Astrocyte (in vitro differentiated cells and primary cell): ENCODE results near the gene MANSC4. TPM values are rescaled to one million over a fixed set of nuclear protein-coding genes. Genes with fewer than 3 reads are reported as not detected.

Experiments used
- DNase-seq: peaks from one replicate; pipeline ENCODE4 v3.0.0-alpha.2; 2010; ENCODE audit warnings: low read depth
- FAIRE-seq: peaks from 2 replicates; lab custom pipeline; 2011; peaks lifted over from hg19 to GRCh38; lab: Jason Lieb, UNC
- H2AFZ ChIP-seq: 2 replicates; pipeline ENCODE4 v1.6.0; 2012; ENCODE audit warnings: low read depth, low read length, inconsistent platforms
- H3K27ac ChIP-seq: 2 replicates; pipeline ENCODE4 v1.5.1; 2011; ENCODE audit warnings: low read depth, low read length, inconsistent platforms
- H3K27me3 ChIP-seq: 2 replicates; pipeline ENCODE4 v1.6.0; 2011; ENCODE audit warnings: low read length, inconsistent platforms; ENCODE audit not compliant: insufficient read depth
- H3K36me3 ChIP-seq: 2 replicates; pipeline ENCODE4 v1.5.1; 2011; ENCODE audit warnings: low read length, inconsistent platforms; ENCODE audit not compliant: insufficient read depth
- H3K4me1 ChIP-seq: 2 replicates; pipeline ENCODE4 v1.5.1; 2011; ENCODE audit warnings: low read length, inconsistent platforms; ENCODE audit not compliant: insufficient read depth
- H3K4me2 ChIP-seq: 2 replicates; pipeline ENCODE4 v1.6.0; 2012; ENCODE audit warnings: low read length, inconsistent platforms
- H3K4me3 ChIP-seq: 2 replicates; pipeline ENCODE4 v1.5.1; 2011; ENCODE audit warnings: low read depth, mild to moderate bottlenecking, low read length, inconsistent platforms; ENCODE audit not compliant: insufficient read depth
- H3K79me2 ChIP-seq: 2 replicates; pipeline ENCODE4 v1.6.0; 2012; ENCODE audit warnings: mild to moderate bottlenecking, low read length, inconsistent platforms; ENCODE audit not compliant: insufficient read depth
- H3K9ac ChIP-seq: 2 replicates; pipeline ENCODE4 v1.6.0; 2012; ENCODE audit warnings: mild to moderate bottlenecking, low read length, inconsistent platforms
- H3K9me3 ChIP-seq: 2 replicates; pipeline ENCODE4 v1.5.1; 2012; ENCODE audit warnings: low read depth, mild to moderate bottlenecking, low read length, inconsistent platforms; ENCODE audit not compliant: insufficient read depth
- H4K20me1 ChIP-seq: 2 replicates; pipeline ENCODE4 v1.6.0; 2012; ENCODE audit warnings: low read length, inconsistent platforms; ENCODE audit not compliant: insufficient read depth
- H3K27ac Mint-ChIP-seq: one replicate; pipeline ENCODE4 v1.8.0; 2021; ENCODE audit warnings: mild to moderate bottlenecking, mixed read lengths; ENCODE audit not compliant: unreplicated experiment
- H3K27me3 Mint-ChIP-seq: one replicate; pipeline ENCODE4 v1.8.0; 2021; ENCODE audit warnings: low read depth, mixed read lengths; ENCODE audit not compliant: unreplicated experiment
- H3K36me3 Mint-ChIP-seq: one replicate; pipeline ENCODE4 v1.8.0; 2021; ENCODE audit warnings: low read depth, mixed read lengths; ENCODE audit not compliant: unreplicated experiment
- H3K4me1 Mint-ChIP-seq: one replicate; pipeline ENCODE4 v1.8.0; 2021; ENCODE audit warnings: low read depth, mixed read lengths; ENCODE audit not compliant: unreplicated experiment
- H3K4me3 Mint-ChIP-seq: one replicate; pipeline ENCODE4 v1.8.0; 2021; ENCODE audit warnings: mild to moderate bottlenecking, moderate library complexity, mixed read lengths; ENCODE audit not compliant: unreplicated experiment
- H3K9me3 Mint-ChIP-seq: one replicate; pipeline ENCODE4 v1.8.0; 2021; ENCODE audit warnings: mild to moderate bottlenecking, mixed read lengths; ENCODE audit not compliant: unreplicated experiment
- EZH2 ChIP-seq: IDR thresholded peaks from 2 replicates; pipeline ENCODE4 v1.6.1; 2012; ENCODE audit warnings: mild to moderate bottlenecking, low read length, inconsistent platforms; ENCODE audit not compliant: insufficient read depth
- total RNA-seq: library from RNA; stranded (reverse); gene quantifications from 2 replicates; pipeline ENCODE4 v1.2.1, GENCODE V29; 2021
- TF ChIP-seq, protein P1 (sequence below): IDR thresholded peaks from 2 replicates; pipeline ENCODE4 v1.5.1; 2011; ENCODE audit warnings: low read depth, mild to moderate bottlenecking, inconsistent platforms, low read length, moderate library complexity; ENCODE audit not compliant: insufficient read depth

Gene MANSC4
- total RNA-seq, 1 donor from 2014 or later = not detected

DNA sequence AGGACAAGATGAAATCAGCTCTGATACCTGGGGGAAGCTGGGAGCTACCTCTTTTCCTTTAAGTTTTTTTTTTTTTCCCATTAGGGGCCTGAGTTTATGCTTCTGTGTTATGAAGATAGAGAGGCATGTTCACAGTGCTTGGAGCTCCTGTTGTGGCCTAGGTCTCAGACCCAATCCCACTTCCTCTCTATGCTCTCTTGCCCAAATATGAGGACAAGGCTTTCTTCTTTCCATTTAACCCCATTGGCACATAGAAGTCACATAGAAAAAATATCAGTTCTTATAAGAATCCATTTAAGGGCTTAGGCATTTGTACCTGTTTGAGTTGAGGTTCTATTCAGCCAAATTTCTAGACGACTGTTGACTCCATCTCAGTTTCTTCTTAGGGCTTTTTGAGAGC is 56.8 kb downstream of the MANSC4 start:
- H3K27me3 ChIP-seq = no peaks in the 10 kb centered on the region
- H3K9me3 ChIP-seq = no peaks in the 10 kb centered on the region
- no peak overlapping the region for H3K27ac ChIP-seq
- H3K4me2 ChIP-seq = no peak overlapping the region
- peaks cover 9% of the 10 kb centered on the region for H3K79me2 ChIP-seq
- H4K20me1 ChIP-seq = no peaks in the 10 kb centered on the region
- H3K4me3 ChIP-seq = no peak overlapping the region
- FAIRE-seq (no peak), DNase-seq (no peak)
- peaks cover 21% of the 10 kb centered on the region for H3K36me3 ChIP-seq
- H3K4me1 ChIP-seq = no peaks in the 10 kb centered on the region
- H3K27me3 Mint-ChIP-seq = no peaks in the 10 kb centered on the region
- H3K27ac Mint-ChIP-seq = no peak overlapping the region
- no peak overlapping the region for H3K4me3 Mint-ChIP-seq
- no peak for TF ChIP-seq EZH2
- TF ChIP-seq, protein P1, sequence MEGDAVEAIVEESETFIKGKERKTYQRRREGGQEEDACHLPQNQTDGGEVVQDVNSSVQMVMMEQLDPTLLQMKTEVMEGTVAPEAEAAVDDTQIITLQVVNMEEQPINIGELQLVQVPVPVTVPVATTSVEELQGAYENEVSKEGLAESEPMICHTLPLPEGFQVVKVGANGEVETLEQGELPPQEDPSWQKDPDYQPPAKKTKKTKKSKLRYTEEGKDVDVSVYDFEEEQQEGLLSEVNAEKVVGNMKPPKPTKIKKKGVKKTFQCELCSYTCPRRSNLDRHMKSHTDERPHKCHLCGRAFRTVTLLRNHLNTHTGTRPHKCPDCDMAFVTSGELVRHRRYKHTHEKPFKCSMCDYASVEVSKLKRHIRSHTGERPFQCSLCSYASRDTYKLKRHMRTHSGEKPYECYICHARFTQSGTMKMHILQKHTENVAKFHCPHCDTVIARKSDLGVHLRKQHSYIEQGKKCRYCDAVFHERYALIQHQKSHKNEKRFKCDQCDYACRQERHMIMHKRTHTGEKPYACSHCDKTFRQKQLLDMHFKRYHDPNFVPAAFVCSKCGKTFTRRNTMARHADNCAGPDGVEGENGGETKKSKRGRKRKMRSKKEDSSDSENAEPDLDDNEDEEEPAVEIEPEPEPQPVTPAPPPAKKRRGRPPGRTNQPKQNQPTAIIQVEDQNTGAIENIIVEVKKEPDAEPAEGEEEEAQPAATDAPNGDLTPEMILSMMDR = no peak
- H2AFZ ChIP-seq = no peak overlapping the region
- no peaks in the 10 kb centered on the region for H3K4me1 Mint-ChIP-seq
- no peaks in the 10 kb centered on the region for H3K9me3 Mint-ChIP-seq
- H3K36me3 Mint-ChIP-seq = peaks cover 4% of the 10 kb centered on the region
- no peak overlapping the region for H3K9ac ChIP-seq

Other genes starting within 250 kb of the MANSC4 start
- 2.1 and 3.8 TPM in 2 replicates for gene REP15, start 83.8 kb downstream of the MANSC4 start, total RNA-seq
- 48.2 and 50.4 TPM in 2 replicates for gene MRPS35, start 69.4 kb downstream of the MANSC4 start, total RNA-seq
- gene KLHL42, start within 50 bp of the MANSC4 start, total RNA-seq = 39.5 and 40.8 TPM in 2 replicates
- gene PTHLH, start 192.5 kb upstream of the MANSC4 start, total RNA-seq = 48.5 and 53.5 TPM in 2 replicates